GM19455 (cell line): ENCODE data around the gene PRR19.
"Not testable (repeated sequence)": the region's sequence is repeated elsewhere in the genome, so short reads cannot be mapped to it uniquely, and the experiment has no call there.

ENCODE experiments used
- ATAC-seq: cut with Tn5 transposase; IDR thresholded peaks from one replicate; pipeline ENCODE4 v1.9.1; 2021; ENCODE audit not compliant: unreplicated experiment

PRR19 gene, protein sequence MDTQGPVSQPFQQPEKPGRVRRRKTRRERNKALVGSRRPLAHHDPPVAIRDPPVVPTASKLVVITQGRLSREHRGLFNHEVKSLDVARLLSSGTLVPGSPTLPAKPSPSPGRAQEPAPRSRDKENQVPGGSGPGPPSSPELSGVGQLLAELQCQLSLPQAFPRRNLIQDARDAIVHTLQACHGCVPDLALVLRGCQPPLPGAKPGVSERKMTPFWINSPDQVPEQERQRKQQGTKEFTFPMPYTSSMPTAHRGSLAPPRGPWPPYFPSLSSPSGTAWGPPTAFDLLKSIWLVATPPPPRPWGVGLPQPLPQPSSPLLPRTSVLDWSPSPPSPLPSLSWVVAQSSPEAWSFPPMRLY

DNA sequence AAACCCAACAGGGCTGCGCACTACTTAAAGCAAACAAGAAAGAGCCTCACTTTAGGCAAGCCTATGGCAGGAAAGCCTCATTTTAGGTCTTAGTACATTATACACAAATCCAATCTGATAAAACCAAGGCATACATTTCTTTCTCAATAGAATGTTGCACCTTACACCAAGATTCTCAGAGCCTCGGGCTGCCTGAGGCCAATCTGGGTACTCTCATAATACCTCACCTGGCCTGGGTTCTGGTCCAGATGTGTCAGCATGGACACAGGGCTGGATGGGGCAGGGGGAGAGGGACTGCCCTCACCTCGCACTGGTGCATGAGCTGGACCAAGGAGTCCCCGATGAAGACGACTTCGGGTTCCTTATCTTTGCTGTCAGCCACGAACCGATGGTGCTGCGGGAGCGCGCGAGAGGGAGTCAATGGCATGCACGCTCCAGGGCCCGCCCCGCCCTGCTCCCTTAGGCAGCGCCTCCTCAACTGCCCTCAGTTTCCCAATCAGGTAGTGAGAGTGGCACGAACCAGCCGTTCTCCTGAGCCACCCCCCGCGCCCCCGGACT is at the start of gene PRR19:
Gene PRR19, plus strand, starts transcription at position 487 of the 558 bp plus-strand sequence. CDS start 7,453 bp downstream, outside the sequence.
- no peak for ATAC-seq

DNA sequence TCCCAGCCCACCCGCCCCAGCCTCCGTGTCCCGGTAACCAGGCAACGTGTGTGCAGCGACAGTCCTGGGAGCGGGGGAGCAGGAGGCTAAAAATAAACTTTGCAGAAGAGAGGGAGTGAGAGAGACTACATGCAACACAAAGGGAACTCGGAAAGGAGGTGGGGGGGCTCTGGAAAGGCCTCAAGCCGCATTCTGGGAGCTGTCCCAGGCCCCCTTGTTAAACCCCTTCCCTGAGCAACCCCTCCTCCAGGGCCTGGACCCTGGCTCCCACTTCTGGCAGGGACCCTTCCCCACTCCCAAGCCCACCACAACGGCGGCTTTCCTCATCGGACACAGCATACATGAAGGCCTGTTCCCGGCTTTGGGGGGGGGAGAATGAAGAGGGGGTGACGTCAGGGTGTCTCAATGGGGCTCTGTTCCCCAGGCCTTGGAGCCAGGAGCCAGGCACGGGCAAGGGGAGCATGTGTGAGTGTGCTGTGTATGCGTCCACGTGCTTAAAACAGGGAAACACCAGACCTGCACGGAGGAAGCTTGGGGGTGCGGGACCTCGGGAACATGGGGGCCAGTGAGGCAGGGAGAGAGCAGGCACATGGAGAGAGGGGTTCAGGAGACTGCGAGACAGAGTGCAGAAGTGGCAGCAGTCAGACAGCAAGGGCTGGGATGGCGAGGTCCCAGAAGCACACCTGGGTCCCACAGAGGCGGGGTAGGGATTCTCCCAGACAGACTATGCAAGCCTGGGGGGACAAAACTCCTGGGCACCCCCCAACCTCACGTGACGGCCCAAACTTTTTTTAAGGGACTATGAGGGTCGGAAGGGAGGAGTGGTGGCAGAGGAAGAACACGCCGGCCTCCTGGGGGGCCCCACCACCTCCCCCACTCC is 49.3 kb upstream of the PRR19 start:
- ATAC-seq = no peak

DNA sequence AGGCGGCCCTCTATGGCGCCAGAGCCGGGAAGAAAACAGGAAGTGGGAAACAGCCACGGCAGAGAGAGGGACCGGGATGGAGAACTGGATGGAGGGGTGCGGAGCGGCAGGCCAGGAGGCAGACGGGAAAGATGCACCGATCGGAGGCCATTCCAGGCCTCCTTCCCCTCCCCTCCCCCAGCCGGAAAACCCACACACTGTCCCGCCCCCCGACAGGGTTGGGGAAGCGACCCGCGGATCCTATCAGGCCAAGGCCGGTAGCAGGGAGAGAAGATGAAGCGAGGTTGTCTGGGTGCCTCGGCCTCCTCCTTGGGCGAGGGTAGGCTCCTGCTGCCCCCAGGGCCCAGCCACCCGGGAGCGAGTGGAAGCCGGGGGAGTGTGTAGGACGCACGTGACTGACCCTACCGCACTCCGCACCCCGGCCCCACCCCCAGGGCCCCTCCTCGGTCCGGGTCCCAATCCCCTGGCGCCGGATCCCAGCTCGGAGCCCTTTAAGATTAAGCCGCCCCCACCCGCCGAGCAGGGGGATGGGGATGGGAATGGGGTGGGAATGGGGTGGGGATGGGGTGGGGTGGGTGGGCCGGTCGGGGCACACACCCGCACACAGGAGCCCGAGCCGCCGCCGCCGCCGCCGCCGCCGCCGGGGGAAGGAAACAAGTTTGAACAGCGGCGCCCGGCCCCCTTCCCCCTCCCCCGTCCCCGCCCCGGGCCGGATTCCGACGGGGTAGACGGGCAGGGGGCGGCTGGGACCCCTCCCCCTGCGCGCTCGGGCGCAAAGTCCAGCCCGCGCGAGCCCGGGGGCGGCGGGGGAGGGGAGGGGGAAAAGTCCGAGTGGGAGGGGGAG is 48.5 kb upstream of the PRR19 start:
- ATAC-seq = no peak

DNA sequence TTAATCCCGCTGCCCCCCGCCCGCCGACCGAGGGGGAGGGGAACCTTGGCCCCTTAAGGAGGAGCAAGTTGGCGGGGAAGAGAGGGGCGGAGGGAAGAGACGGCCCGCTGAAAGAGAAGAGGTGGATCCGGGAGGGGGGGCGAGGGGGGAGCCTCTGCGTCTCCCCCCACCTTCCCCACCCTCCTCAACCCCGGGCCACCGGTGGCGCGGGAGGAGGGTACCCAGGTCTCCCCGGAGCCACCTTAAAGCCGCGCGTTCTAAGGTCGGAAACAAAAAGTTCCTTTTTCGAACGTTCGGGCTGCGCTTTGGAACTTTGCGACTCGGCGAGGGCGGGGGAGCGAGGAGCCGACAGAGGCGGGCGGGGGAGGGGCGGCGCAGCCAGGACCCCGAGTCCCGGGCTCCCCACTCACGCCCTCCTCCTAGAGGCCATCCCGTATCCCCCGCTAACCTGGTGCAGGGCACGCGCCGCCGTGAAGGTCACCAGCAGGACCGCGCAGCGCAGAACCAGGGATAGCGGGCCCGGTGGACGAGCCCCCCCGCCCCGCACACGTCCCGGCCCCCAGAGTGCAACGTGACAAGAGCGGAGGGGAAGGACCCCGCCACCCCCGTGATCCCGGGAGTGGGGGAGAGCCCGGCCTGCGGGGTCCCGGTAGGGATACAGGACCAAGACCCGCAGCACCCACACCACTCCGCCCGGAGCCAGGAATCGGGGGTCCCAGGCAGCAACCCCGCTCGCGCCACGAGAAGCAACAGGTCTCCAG is 47.7 kb upstream of the PRR19 start:
- no peak for ATAC-seq

DNA sequence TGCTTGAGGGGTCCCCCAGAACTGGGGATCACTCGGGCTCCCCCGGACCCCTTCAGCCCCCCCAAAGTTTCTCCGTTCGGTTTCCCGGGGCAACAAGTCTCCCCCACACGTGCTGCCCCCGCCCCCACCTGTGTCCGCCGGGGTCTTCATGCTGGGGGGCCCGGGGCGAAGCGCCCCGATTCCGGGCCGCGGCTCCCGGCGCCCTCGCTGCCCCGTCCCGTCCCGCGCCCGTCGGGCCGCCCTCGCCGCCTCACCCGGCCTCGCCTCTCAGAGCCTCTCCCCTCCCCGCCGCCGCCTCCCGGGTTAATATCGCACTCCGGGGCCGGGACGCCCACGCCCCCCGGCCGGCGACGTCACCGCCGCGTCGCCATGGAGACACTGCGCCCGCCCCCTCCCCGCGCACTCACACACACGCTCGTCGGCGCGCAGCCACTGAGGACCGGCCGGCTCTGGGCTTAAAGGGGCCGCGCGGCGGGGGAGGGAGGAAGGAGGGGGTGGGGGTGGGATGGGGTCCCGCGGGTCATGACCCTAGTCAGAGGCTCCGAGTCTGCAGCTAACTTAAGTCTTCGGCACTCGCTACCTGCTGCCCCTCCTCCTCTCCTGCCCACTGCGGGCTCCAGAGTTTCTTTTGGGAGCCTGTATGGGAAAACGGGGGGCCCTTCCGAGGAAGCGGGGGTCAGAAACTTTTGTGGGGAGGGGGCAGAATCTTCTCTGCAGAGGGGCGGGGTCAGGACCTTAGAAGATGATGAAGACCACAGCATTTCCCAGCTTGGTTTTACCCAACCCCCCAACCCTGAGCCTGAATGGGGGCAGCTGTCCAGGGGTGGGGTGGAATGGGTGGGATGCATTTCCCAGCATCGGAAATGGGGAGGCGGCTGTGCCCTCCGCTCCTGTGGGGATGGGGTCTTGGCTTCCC is 46.8 kb upstream of the PRR19 start, which contains the start of gene ERF:
Gene ERF, minus strand, starts transcription at position 279 of the 916 bp plus-strand sequence. Its CDS starts 129 bp downstream, at position 150.
- peak; percentile 47 for ATAC-seq

DNA sequence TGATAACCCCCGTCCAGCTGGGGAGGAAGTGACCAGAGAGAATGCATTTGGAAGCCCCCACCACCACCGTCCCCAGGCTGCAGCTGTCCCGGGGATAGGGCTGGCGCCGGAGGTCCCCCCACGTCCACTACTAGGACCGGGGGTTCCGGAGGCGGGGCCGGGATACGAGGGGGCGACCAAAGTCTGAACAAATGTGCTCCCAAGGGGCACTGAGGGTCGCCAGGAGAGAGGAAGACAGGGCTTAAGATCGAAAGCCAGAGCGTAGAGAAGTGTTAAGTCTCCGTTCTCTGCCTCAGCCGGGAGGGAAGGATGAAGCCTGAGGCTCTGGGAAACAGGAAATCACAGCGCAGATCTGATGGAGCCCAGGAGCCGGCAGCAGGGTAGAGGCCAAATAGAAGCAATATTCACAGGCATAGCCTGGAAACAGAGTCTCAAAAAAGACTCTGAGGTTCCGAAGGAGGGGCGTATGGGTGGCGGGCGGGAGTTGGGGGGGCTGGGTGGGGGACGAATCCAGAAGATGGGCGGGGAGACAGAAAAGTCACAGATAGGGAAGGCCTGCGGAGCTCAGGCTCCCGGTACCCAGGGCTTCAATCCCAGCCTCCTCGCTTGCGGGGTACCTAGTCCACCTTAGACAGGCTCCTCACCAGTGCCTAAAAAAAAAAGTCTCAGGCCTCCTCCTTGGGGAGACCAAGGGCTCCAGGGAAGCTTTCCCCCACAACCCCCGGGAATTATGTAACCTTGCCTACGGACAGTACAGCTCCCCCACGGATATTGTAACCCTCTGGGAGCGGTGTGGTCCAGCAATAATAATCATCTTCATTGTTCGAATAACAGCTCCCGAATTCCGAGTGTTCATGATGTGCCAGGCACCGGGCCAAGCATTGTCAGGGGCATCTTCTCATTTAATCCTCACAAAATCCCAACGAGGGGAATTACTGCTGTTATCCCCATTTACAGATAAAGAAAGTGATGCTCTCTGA is 45.9 kb upstream of the PRR19 start:
- no peak for ATAC-seq

DNA sequence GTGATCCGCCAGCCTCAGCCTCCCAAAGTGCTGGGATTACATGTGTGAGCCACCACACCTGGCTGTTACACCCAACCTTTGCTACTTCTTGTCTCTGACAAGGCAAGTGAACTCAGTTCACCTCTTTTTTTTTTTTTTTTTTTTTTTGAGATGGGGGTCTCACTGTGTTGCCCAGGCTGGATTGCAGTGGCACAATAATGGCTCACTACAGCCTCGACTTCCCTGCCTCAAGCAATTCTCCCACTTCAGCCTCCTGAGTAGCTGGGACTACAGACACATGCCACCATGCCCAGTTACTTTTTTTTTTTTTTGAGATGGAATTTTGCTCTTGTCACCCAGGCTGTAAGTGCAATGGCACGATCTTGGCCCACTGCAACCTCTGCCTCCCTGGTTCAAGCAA is 44.1 kb upstream of the PRR19 start:
- not testable (repeated sequence) for ATAC-seq

DNA sequence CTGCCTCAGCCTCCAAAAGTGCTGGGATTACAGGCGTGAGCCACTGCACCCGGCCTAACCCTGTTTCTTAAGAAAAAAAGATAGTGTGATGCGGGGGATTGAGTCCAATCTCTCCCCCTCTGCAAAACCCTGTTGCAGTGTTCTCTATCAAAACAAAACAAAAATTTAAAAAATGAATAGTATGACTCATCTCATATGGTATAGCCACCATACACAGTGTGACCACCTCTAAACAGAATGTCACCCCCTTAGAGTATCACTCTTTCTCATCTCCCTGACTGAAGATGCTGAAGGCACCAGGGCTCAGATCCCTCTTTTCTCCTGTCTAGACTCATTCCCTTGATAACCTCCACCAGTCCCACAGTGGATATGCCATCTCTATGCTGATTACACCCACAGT is 40.2 kb upstream of the PRR19 start:
- no peak for ATAC-seq

DNA sequence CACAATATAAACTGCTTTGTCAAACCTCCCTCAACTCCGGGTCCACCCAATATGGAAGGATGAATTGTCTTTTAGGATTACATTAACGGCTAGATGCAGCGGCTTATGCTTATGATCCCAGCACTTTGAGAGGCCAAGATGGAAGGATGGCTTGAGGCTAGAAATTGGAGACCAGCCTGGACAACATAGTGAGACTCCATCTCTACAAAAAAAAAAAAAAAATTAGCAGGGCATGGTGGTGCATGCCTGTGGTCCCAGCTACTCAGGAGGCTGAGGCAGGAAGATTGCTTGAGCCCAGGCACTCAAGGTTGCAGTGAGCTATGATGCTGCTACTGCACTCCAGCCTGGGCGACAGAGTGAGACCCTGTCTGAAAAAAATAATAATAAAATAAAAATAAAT is 35.8 kb upstream of the PRR19 start:
- not testable (repeated sequence) for ATAC-seq

DNA sequence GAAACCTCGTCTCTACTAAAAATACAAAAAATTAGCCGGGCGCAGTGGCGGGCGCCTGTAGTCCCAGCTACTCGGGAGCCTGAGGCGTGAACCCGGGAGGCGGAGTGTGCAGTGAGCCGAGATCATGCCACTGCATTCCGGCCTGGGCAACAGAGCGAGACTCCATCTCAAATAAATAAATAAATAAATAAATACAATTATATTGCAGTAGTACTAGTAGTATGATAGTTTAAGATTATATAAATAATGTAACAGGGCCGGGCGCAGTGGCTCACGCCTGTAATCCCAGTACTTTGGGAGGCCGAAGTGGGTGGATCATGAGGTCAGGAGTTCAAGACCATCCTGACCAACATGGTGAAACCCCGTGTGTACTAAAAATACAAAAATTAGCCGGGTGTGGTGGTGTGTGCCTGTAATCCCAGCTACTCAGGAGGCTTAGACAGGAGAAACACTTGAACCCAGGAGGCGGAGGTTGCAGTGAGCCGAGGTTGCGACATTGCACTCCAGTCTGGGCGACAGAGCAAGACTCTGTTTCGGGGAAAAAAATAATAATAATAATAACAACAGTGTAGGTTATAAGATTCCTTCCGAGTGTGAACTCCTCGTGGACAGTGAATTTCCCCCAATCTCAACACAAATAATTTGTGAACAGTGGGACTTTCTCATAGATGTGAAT is 34.9 kb upstream of the PRR19 start:
- not testable (repeated sequence) for ATAC-seq

DNA sequence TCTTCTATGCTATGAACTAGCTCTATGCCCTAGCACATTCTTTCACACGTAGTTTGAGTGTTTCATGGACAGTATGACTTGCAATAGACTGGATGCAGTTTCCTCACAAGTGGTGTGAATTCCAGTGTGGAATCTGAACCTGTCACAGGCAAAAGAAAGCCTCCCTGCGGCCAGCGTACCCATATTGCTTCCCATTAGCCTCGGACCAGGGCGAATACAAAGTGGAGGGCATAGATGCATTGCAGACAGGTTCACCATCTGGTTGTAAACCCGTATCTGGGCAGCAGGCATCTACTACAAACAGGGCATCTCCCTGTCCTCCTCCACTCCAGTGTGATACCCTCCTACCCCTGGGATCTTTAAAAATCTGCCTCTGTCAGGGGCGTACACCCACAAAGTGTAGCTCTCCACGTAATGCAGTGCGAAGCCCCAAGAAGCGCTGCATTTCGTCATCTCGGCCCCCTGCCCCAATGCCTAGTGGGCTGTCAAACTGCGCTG is 34.2 kb upstream of the PRR19 start:
- ATAC-seq = no peak

DNA sequence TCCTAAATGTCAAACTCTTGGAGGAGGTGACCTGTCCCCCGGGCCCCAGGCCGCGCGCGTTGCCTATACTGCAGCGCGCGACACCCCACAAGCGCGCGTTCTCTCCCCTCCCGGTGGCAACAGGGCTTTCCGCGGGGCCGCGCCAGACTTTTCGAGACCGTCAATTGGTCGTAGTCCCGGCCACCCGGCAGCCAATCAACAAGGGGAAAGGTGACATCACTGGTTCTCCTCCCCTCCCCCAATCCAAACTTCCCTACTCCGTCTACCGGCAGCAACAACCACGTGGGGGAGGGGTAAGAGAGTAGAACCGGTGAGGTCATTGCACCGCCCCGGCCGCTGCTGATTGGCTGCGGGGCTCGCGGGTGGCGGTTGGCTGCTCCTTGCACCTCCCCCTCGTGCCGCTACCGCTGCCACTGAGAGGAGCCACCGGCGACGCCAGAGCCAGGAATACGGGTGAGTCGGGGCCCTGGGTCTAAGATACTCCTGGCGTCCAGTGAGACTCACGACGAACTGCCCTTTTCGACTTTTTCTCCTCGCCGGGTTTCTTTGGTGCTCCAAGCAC is 33.7 kb upstream of the PRR19 start:
- ATAC-seq = peak; percentile 62

DNA sequence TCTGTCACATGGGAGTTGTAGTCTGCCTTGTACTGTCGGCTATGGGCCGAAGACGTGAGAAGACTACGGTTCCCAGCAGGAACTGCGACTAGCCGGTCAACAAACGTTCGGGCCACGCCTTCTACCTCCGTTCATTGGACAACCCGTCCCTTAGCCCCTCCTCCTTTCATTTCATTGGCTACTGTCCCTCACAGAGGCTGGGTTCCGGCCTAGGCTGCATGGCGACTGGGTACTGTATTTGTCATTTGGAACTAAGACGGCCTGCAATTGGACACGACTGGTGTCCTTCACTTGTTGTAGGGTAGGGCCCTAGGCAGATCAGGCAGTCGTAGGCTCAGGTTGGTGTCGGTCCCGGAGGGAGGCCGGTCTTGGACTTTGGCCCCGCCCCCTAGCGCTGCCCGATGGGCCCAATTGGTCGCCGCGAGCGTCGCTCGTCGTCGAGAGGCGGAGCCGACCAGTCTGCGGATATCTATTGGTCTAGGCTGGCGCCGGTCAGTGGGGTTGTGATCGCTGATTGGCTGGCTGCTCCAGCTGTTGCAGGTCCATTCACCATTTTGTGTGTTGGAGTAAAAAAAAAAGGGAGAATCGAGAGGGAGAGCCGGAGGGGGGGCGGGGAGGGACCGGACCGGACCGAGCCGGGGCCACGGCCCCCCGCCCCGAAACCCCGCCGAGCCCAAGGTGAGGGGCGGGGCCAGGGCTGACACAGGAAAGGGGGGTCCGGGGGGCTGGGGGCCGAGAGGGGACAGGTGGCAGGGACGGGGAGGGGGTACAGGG is 33.0 kb upstream of the PRR19 start, which contains the start of gene CIC:
Gene CIC, plus strand, starts transcription at position 549 of the 774 bp plus-strand sequence. CDS start 2,532 bp downstream, outside the sequence.
- peak; percentile 81 for ATAC-seq

DNA sequence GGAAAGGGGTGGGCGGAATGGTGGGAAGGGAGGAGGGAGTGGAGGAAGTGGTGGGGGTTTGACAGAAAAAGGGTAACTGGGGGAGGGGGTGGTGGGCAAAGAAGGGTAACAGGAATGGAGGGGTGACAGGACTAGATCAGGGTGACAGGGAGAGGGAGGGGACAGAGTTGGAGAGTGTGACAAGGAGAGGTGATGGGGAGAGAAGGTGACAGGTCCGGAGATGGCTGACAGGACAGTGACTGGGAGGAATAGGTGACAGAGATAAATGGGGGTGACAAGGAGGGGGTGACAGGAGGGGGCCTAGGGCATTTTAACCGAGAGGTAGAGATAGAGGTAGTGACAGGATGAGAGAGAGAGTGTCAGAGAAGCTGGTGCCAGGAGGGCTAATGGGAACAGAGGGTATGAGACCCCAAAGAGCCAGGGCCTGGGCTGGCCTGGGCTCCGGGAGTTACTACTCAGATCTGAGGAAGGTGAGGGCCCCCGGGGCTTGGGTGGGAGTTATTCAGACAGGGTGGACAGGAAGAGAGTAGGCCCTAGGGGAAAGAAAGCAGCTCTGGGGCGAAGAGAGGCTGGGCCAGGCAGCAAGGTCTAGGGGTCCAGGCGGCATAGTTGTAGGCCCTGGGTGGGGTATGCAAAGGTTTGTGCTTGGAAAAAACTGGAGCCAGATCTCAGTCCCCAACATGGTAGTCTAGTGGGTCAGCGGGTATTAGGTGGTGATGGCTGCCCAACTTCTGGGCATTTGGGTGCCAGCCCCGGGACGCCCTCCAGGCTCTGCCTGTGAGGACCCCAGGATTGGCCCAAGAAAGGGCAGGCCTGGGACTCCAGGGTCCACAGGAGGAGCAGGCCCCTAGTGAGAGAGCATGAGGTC is 32.2 kb upstream of the PRR19 start:
- no peak for ATAC-seq
